Measurements from ENCODE around the gene ANKRD23. TPM values are rescaled to one million over a fixed set of nuclear protein-coding genes. Genes with fewer than 3 reads are reported as not detected.

The ANKRD23 gene
- total RNA-seq, 2 experiments from 2014 or later, result 3.9 to 4.9 TPM

DNA sequence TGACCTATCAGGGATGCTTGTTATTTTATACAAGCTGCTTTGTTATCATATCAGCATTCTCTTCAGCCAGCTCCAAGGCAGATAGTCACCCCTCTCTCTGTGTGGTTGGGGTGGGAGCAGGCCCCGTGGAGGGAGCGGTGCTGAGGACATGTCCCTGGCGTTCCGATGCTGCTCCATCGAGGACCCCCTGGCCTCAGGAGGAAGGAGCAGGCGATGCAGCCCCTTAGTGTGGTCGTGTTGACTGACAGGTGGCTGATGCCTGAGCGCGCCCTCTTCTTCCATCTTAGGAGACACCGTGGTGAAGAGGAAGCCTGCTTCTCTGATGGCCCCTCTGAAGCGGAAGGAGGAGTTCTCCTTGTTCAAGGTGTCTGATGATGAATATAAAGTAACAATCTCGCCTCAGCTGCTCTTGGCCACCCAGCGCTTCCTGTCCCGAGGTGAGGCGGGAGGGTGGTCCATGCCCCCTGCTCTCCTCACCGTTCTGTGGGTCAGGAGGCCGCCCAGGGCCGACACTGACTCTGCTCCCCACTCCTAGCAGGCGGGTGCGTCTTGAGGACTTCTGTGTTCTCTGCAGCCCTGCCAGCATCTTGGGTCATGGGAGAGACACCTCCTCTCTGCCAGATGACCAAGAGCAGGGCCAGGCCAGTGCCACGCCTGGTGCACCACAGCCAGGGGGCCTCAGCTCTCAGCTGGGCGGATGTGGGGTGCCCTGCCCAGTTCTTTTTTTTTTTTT is 17.1 kb downstream of the ANKRD23 start:
- ChIA-PET POLR2A (no interaction called here), CTCF (no interaction called here)

GRCh38 chr2:96825057-96825456 is 18.8 kb downstream of the ANKRD23 start:
- CTCF ChIA-PET, result no interaction called here
- POLR2A ChIA-PET, result no interaction called here

- ChIA-PET POLR2A (no interaction called here), CTCF (interaction anchor here (0.9 kb wide), 1 partner anchor 34 kb away, joined by 6 read pairs; the partner anchor contains the start of gene ANKRD39)
Observed at GRCh38 chr2:96824079-96824870, 19.5 kb downstream of the ANKRD23 start.

GRCh38 chr2:96823198-96823597 is 20.6 kb downstream of the ANKRD23 start:
- ChIA-PET CTCF (no interaction called here), POLR2A (no interaction called here)

GRCh38 chr2:96822786-96823185 is 21.0 kb downstream of the ANKRD23 start:
- ChIA-PET POLR2A (interaction anchor here (0.6 kb wide), 1 partner anchor 36 kb away, joined by 13 read pairs; no protein-coding TSS in a partner anchor), CTCF (no interaction called here)

DNA sequence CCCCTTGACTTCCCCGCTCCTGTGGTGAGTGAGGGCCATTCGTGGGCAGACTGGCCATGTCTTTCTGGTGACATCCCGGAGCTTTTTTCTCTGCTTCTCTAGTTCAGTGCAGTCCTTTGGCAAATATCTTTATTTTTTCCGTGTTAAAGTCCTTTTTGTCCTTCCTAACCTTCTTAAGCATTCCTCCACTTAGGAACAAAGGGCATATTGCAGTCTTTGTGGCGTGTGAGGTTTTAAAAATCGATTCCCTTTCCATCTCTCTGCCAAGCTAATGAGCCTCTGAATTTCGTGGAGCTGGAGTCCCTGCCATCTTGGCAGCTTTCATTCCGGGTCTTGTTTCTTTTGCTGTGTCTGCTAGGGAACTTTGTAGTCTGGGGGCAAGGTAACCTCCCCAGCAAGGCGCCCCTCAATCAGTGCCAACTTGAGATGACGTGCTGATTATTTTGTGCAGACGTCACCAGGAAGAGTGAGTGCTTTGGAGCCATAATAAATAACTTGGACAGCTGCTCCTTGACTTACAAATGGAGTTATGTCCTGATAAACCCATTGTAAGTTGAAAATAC is 22.6 kb downstream of the ANKRD23 start:
- ChIA-PET POLR2A (interaction anchor here (0.6 kb wide), 1 partner anchor 157 kb away, joined by 3 read pairs; no protein-coding TSS in a partner anchor), CTCF (no interaction called here)

DNA sequence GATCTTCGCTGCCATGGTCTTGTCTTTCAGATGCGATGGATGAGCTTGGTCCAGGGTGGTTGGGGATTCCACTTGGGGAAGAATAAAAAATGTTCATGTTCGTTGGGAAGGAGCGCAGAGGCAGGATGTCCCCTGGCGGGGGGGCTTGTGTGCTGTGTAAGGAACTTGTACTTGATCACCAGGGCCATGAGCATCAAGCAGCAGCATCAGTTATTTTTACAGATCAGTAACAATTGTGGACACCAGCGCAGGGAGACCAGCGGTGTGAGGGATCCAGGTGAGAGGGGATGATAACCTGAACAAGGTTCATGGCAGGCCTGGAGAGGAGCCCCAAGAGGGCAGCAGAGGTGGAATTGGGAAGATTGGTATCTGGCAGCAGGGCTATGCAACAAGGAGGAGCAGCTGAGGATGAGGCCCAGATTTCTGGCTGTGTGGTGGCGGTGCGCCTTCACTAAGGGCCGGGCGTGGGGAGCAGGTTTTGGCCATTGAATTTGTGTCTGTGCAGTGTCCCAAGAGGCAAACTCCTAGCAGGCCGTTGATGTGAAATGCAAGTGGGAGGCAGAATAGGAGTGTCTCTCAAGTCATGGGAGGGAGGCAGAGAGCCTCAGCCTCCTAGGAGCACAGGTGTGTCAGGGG is 23.8 kb downstream of the ANKRD23 start:
- CTCF ChIA-PET, result no interaction called here
- POLR2A ChIA-PET, result no interaction called here

- POLR2A ChIA-PET, result no interaction called here
Observed at GRCh38 chr2:96819128-96819875, 24.5 kb downstream of the ANKRD23 start.

DNA sequence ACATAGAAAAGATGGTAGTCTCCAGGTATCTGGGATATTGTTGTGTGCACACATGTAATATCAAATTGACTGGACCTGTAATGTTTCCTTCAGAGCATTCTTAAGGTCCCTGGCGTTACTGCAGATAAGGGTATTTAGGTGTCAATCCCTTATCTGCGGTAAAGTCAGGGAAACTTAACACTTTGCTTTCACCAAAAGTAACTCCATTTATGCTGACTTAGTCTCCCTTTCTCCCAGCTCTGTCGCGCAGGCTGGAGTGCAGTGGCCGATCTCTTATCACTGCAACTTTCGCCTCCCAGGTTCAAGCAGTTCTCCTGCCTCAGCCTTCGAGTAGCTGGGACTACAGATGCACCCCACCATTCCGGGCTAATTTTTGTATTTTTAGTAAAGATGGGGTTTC is 25.9 kb downstream of the ANKRD23 start:
- POLR2A ChIA-PET, result no interaction called here
- CTCF ChIA-PET, result interaction anchor here (0.8 to 1.4 kb wide), 4 partner anchors 15 to 51 kb away, joined by 3 to 11 read pairs (median 4); no protein-coding TSS in a partner anchor

More at GRCh38 chr2:96819128-96819875, 24.5 kb downstream of the ANKRD23 start:
- CTCF ChIA-PET, result interaction anchor here (1.4 kb wide), 1 partner anchor 49 kb away, joined by 3 read pairs; no protein-coding TSS in a partner anchor

DNA sequence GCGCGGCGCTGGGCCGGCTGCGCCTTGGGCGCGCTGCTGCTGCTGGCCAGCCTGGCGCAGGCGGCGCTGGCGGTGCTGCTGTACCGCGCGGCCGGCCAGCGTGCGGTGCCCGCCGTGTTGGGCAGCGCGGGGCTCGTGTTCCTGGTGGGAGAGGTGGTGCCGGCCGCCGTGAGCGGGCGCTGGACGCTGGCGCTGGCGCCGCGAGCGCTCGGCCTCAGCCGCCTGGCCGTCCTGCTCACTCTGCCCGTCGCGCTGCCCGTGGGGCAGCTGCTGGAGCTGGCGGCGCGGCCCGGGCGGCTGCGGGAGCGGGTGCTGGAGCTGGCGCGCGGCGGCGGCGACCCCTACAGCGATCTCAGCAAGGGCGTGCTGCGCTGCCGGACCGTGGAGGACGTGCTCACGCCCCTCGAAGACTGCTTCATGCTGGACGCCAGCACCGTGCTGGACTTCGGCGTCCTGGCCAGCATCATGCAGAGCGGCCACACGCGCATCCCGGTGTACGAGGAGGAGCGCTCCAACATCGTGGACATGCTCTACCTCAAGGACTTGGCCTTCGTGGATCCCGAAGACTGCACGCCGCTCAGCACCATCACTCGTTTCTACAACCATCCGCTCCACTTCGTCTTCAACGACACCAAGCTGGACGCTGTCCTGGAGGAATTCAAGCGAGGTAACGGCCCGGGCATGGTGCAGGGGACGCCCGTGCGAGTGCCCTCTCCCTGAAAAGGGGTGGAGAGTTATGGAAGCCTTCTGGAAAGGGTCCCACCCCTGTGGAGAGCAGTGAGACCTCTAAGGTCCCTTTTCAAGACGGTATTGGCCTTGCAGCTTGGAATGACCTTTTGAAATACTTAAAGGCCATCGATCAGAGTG is 26.8 kb downstream of the ANKRD23 start:
- POLR2A ChIA-PET, result interaction anchor here (0.6 to 1.5 kb wide), 3 partner anchors 40 to 121 kb away, joined by 3 to 8 read pairs (median 4); partner anchors contain the start of gene ANKRD39
- CTCF ChIA-PET, result interaction anchor here (0.8 to 1.4 kb wide), 6 partner anchors 14 to 57 kb away, joined by 3 to 4 read pairs (median 4); partner anchors contain the start of genes ANKRD39 and CNNM4

DNA sequence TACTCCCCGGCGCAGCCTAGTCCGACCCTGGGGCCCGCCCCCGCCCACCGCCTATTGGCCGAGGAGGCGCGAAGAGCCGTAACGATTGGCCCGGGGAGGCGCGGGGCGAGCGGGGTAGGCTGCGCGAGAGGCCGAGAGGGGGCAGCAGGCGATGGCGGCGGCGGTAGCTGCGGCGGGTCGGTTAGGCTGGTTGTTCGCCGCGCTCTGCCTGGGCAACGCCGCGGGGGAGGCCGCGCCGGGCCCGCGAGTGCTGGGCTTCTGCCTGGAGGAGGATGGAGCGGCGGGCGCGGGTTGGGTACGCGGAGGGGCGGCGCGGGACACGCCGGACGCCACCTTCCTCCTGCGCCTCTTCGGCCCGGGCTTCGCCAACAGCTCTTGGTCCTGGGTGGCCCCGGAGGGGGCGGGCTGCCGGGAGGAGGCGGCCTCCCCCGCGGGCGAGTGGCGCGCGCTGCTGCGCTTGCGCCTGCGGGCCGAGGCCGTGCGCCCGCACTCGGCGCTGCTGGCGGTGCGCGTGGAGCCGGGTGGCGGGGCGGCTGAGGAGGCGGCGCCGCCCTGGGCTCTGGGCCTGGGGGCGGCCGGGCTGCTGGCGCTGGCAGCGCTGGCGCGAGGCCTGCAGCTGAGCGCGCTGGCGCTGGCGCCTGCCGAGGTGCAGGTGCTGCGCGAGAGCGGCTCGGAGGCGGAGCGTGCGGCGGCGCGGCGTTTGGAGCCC is 27.5 kb downstream of the ANKRD23 start, which contains the start of gene CNNM3:
TSS of gene CNNM3 (plus strand) at position 142 of the 709 bp plus-strand sequence. CDS start at position 152, 10 bp downstream.
- POLR2A ChIA-PET, result interaction anchor here (0.5 to 1.8 kb wide), 5 partner anchors 23 to 179 kb away, joined by 3 to 8 read pairs (median 4); partner anchors contain the start of gene ANKRD39
- CTCF ChIA-PET, result interaction anchor here (0.8 to 1.2 kb wide), 4 partner anchors 24 to 56 kb away, joined by 3 to 4 read pairs (median 4); partner anchors contain the start of genes ANKRD39 and CNNM4

GRCh38 chr2:96815326-96816126 is 28.3 kb downstream of the ANKRD23 start:
- POLR2A ChIA-PET, result interaction anchor here (0.5 to 1.8 kb wide), 3 partner anchors 24 to 178 kb away, joined by 3 to 5 read pairs (median 4); no protein-coding TSS in a partner anchor
- CTCF ChIA-PET, result interaction anchor here (1.2 to 2.4 kb wide), 2 partner anchors 15 to 24 kb away, joined by 4 to 9 read pairs; no protein-coding TSS in a partner anchor

GRCh38 chr2:96813656-96814055 is 30.2 kb downstream of the ANKRD23 start:
- CTCF ChIA-PET, result interaction anchor here (1.7 to 2.4 kb wide), 2 partner anchors 13 to 260 kb away, joined by 4 to 9 read pairs; no protein-coding TSS in a partner anchor
- POLR2A ChIA-PET, result interaction anchor here (0.6 kb wide), 2 partner anchors 13 to 31 kb away, joined by 3 to 4 read pairs; no protein-coding TSS in a partner anchor

- CTCF ChIA-PET, result no interaction called here
Observed at GRCh38 chr2:96811917-96812316, 31.9 kb downstream of the ANKRD23 start.

GRCh38 chr2:96810783-96811192 is 33.0 kb downstream of the ANKRD23 start:
- CTCF ChIA-PET, result interaction anchor here (1.2 kb wide), 1 partner anchor 11 kb away, joined by 4 read pairs; no protein-coding TSS in a partner anchor
- POLR2A ChIA-PET, result no interaction called here

More at GRCh38 chr2:96811917-96812316, 31.9 kb downstream of the ANKRD23 start:
- POLR2A ChIA-PET, result no interaction called here

All from activated CD8-positive, alpha-beta memory T cell treated with anti-CD3 and anti-CD28 coated beads for 36 hours (primary cell).